ENCODE results near the gene WWC2. TPM values are rescaled to one million over a fixed set of nuclear protein-coding genes. Genes with fewer than 3 reads are reported as not detected.

WWC2 gene
- total RNA-seq, 1 experiment from 2014 or later = 39.0 TPM

- H3K27me3 Mint-ChIP-seq (ENCODE audit: unreplicated experiment) = no peaks in the 10 kb centered on the region
- H3K4me1 Mint-ChIP-seq (ENCODE audit: low read depth, unreplicated experiment) = peaks cover 12% of the 10 kb centered on the region
- intact Hi-C loops (cut with micrococcal nuclease; ENCODE audit: unreplicated experiment) = no loop called here
- CTCF ChIA-PET = interaction anchor here (1.1 kb wide), 1 partner anchor 184 kb away, joined by 3 read pairs; no protein-coding TSS in a partner anchor
- no peaks in the 10 kb centered on the region for H3K9me3 Mint-ChIP-seq (ENCODE audit: low read depth, unreplicated experiment)
- DNase-seq = no peak
- peaks cover 26% of the 10 kb centered on the region for H3K36me3 Mint-ChIP-seq (ENCODE audit: insufficient read depth, unreplicated experiment)
- no TSS peak for BruUV-seq (replicated peaks)
- no peak for TF ChIP-seq CTCF (IDR thresholded peaks at IDR 0.05; ENCODE audit: unreplicated experiment)
- H3K27ac Mint-ChIP-seq (ENCODE audit: unreplicated experiment) = no peak overlapping the region
- H3K4me3 Mint-ChIP-seq (ENCODE audit: low read depth, unreplicated experiment) = no peak overlapping the region
Observed at GRCh38 chr4:183257808-183258207, 158.8 kb downstream of the WWC2 start.

- intact Hi-C loops (cut with micrococcal nuclease; ENCODE audit: unreplicated experiment) = loop anchor here (5.0 kb wide), 1 partner anchor 338 kb away; no protein-coding TSS in a partner anchor
- Mint-ChIP-seq H3K27me3 (ENCODE audit: unreplicated experiment) (no peaks in the 10 kb centered on the region), H3K4me3 (ENCODE audit: low read depth, unreplicated experiment) (no peak overlapping the region), H3K27ac (ENCODE audit: unreplicated experiment) (no peak overlapping the region), H3K4me1 (ENCODE audit: low read depth, unreplicated experiment) (peaks cover 23% of the 10 kb centered on the region), H3K36me3 (ENCODE audit: insufficient read depth, unreplicated experiment) (peaks cover 26% of the 10 kb centered on the region), H3K9me3 (ENCODE audit: low read depth, unreplicated experiment) (no peaks in the 10 kb centered on the region)
- no peak for TF ChIP-seq CTCF (IDR thresholded peaks at IDR 0.05; ENCODE audit: unreplicated experiment)
- DNase-seq = no peak
- BruUV-seq (replicated peaks) = no TSS peak
- CTCF ChIA-PET = interaction anchor here (0.7 to 0.9 kb wide), 2 partner anchors 322 to 323 kb away, joined by 3 to 4 read pairs; no protein-coding TSS in a partner anchor
Observed at GRCh38 chr4:183260491-183261151, 161.6 kb downstream of the WWC2 start.

GRCh38 chr4:183261953-183262775, 163.1 kb downstream of the WWC2 start:
- intact Hi-C loops (cut with micrococcal nuclease; ENCODE audit: unreplicated experiment) = loop anchor here (1.0 to 5.0 kb wide), 2 partner anchors 324 to 340 kb away; no protein-coding TSS in a partner anchor

More at GRCh38 chr4:183261953-183262775, 163.1 kb downstream of the WWC2 start:
- peak; percentile 79 for DNase-seq
- TF ChIP-seq CTCF (IDR thresholded peaks at IDR 0.05; ENCODE audit: unreplicated experiment) = peak; percentile 60
- no peak overlapping the region for H3K4me3 Mint-ChIP-seq (ENCODE audit: low read depth, unreplicated experiment)
- CTCF ChIA-PET = interaction anchor here (0.6 to 1.7 kb wide), 10 partner anchors 11 to 339 kb away, joined by 3 to 18 read pairs (median 4); no protein-coding TSS in a partner anchor
- H3K4me1 Mint-ChIP-seq (ENCODE audit: low read depth, unreplicated experiment) = peaks cover 23% of the 10 kb centered on the region
- no peaks in the 10 kb centered on the region for H3K27me3 Mint-ChIP-seq (ENCODE audit: unreplicated experiment)
- BruUV-seq (replicated peaks) = no TSS peak
- peak overlapping the region; percentile 23 for H3K27ac Mint-ChIP-seq (ENCODE audit: unreplicated experiment)
- no peaks in the 10 kb centered on the region for H3K9me3 Mint-ChIP-seq (ENCODE audit: low read depth, unreplicated experiment)
- peaks cover 23% of the 10 kb centered on the region for H3K36me3 Mint-ChIP-seq (ENCODE audit: insufficient read depth, unreplicated experiment)
